HEK293T (cell line): ENCODE results near the gene TYRP1.

ENCODE experiments used
- CTCF ChIA-PET: fragments of 350-600 bp; formaldehyde crosslinking; extraction: SDS; loops from one replicate; lab custom pipeline; 2021; ENCODE audit warnings: antibody characterized with exemption, inconsistent platforms; lab: Yijun Ruan, JAX
- POLR2A ChIA-PET: fragments of 350-600 bp; formaldehyde crosslinking; extraction: SDS; loops from one replicate; lab custom pipeline; 2020; ENCODE audit warnings: antibody characterized with exemption, inconsistent platforms; lab: Yijun Ruan, JAX
- DNase-seq: peaks from one replicate; pipeline ENCODE4 v3.0.0; 2012; ENCODE audit warnings: mixed read lengths; ENCODE audit errors: extremely low spot score
- ARNT ChIP-seq: fragments of 450-650 bp; IDR thresholded peaks from 2 replicates; pipeline ENCODE4 v1.6.1; 2017; ENCODE audit warnings: mild to moderate bottlenecking
- BHLHE40 ChIP-seq: fragments of 450-650 bp; IDR thresholded peaks from 2 replicates; pipeline ENCODE4 v1.6.1; 2016; ENCODE audit warnings: mild to moderate bottlenecking, moderate library complexity, borderline replicate concordance
- CTBP1 ChIP-seq: fragments of 450-650 bp; IDR thresholded peaks from 2 replicates; pipeline ENCODE4 v1.6.1; 2016; ENCODE audit warnings: borderline replicate concordance
- ELF4 ChIP-seq: fragments of 450-650 bp; IDR thresholded peaks from 2 replicates; pipeline ENCODE4 v1.6.1; 2017; ENCODE audit warnings: antibody characterized with exemption
- FOXA1 ChIP-seq: fragments of 450-650 bp; IDR thresholded peaks from 2 replicates; pipeline ENCODE4 v1.6.1; 2016; ENCODE audit warnings: mild to moderate bottlenecking
- FOXK2 ChIP-seq: fragments of 450-650 bp; IDR thresholded peaks from 2 replicates; pipeline ENCODE4 v1.6.1; 2016; ENCODE audit warnings: mild to moderate bottlenecking
- FOXM1 ChIP-seq: fragments of 450-650 bp; IDR thresholded peaks from 2 replicates; pipeline ENCODE4 v1.6.1; 2017; ENCODE audit warnings: mild to moderate bottlenecking, borderline replicate concordance
- HDGF ChIP-seq: fragments of 450-650 bp; IDR thresholded peaks from 2 replicates; pipeline ENCODE4 v1.6.1; 2017; ENCODE audit warnings: antibody characterized with exemption, borderline replicate concordance
- L3MBTL2 ChIP-seq: fragments of 450-650 bp; conservative IDR thresholded peaks from 2 replicates; pipeline ENCODE4 v1.6.1; 2016; ENCODE audit warnings: mild to moderate bottlenecking
- LEF1 ChIP-seq: fragments of 450-650 bp; IDR thresholded peaks from 2 replicates; pipeline ENCODE4 v1.6.1; 2017; ENCODE audit warnings: mild to moderate bottlenecking, borderline replicate concordance
- NFRKB ChIP-seq: fragments of 450-650 bp; IDR thresholded peaks from 2 replicates; pipeline ENCODE4 v1.6.1; 2016; ENCODE audit warnings: mild to moderate bottlenecking, moderate library complexity
- SP1 ChIP-seq: fragments of 450-650 bp; IDR thresholded peaks from 2 replicates; pipeline ENCODE4 v1.6.1; 2017
- SUZ12 ChIP-seq: fragments of 450-650 bp; IDR thresholded peaks from 2 replicates; pipeline ENCODE4 v1.6.1; 2016; ENCODE audit warnings: mild to moderate bottlenecking
- TARDBP ChIP-seq: fragments of 450-650 bp; IDR thresholded peaks from 2 replicates; pipeline ENCODE4 v1.6.1; 2016
- ZNF384 ChIP-seq: fragments of 450-650 bp; IDR thresholded peaks from 2 replicates; pipeline ENCODE4 v1.6.1; 2016
- TF ChIP-seq, protein P1 (sequence below): fragments of 450-650 bp; IDR thresholded peaks from 2 replicates; pipeline ENCODE4 v1.6.1; 2016

TYRP1 gene

GRCh38 chr9:12748954-12749353 lies 55.8 kb downstream of the TYRP1 start:
- DNase-seq = no peak
- POLR2A ChIA-PET = no interaction called here
- TF ChIP-seq, protein P1, sequence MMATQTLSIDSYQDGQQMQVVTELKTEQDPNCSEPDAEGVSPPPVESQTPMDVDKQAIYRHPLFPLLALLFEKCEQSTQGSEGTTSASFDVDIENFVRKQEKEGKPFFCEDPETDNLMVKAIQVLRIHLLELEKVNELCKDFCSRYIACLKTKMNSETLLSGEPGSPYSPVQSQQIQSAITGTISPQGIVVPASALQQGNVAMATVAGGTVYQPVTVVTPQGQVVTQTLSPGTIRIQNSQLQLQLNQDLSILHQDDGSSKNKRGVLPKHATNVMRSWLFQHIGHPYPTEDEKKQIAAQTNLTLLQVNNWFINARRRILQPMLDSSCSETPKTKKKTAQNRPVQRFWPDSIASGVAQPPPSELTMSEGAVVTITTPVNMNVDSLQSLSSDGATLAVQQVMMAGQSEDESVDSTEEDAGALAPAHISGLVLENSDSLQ = no peak
- TF ChIP-seq L3MBTL2 = no peak
- TF ChIP-seq SP1 = no peak
- TF ChIP-seq FOXM1 = no peak
- TF ChIP-seq ARNT = no peak
- no peak for TF ChIP-seq TARDBP
- TF ChIP-seq CTBP1 = no peak
- TF ChIP-seq BHLHE40 = no peak
- no peak for TF ChIP-seq FOXA1
- TF ChIP-seq FOXK2 = no peak
- no peak for TF ChIP-seq LEF1
- TF ChIP-seq ELF4 = no peak
- no peak for TF ChIP-seq NFRKB
- no peak for TF ChIP-seq SUZ12
- TF ChIP-seq ZNF384 = no peak
- no peak for TF ChIP-seq HDGF
- CTCF ChIA-PET = no interaction called here

DNA sequence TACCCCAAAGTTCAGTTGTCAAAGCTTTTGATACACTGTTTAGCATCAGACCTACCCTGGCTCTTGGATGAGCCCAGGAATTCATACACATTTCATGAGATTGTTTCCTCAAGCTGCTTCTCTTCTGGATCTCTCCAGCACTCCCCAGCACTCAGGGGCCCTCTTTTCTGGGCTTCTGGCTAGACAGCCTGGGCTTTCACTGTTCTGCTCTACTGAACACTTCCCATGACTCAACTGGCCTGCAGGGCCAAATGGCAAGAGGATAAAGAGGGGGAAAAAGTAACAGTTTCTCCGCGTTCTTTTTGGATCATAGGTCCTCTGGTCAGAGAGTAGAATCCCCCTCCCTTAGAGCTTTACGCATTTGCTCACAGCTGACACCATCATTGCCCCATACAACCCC lies 60.7 kb downstream of the TYRP1 start:
- POLR2A ChIA-PET = no interaction called here
- no peak for DNase-seq
- TF ChIP-seq FOXA1 (no peak), BHLHE40 (no peak), ELF4 (no peak), FOXM1 (no peak), SP1 (no peak), TARDBP (no peak), L3MBTL2 (no peak), CTBP1 (no peak), NFRKB (no peak), HDGF (no peak), ZNF384 (no peak), LEF1 (no peak), SUZ12 (no peak)
- TF ChIP-seq, protein P1 = no peak
- CTCF ChIA-PET = interaction anchor here (0.7 kb wide), 1 partner anchor 132 kb away, joined by 4 read pairs; no protein-coding TSS in a partner anchor

- ChIA-PET POLR2A (no interaction called here), CTCF (interaction anchor here (0.6 kb wide), 1 partner anchor 140 kb away, joined by 3 read pairs; no protein-coding TSS in a partner anchor)
- TF ChIP-seq HDGF = no peak
- no peak for TF ChIP-seq SUZ12
- TF ChIP-seq FOXA1 = no peak
- TF ChIP-seq NFRKB = no peak
- TF ChIP-seq SP1 = no peak
- no peak for TF ChIP-seq CTBP1
- TF ChIP-seq FOXK2 = no peak
- no peak for TF ChIP-seq ARNT
- no peak for TF ChIP-seq ELF4
- no peak for TF ChIP-seq L3MBTL2
- no peak for TF ChIP-seq BHLHE40
- TF ChIP-seq TARDBP = no peak
- no peak for TF ChIP-seq FOXM1
- no peak for DNase-seq
Measured at GRCh38 chr9:12759761-12760160, 66.6 kb downstream of the TYRP1 start.
